ENCODE data around the gene DLGAP1.

GRCh38 chr18:3511980-3512379 lies 943.1 kb downstream of the DLGAP1 start:
- TF ChIP-seq EP300 (conservative IDR thresholded peaks at IDR 0.05; ENCODE audit: poor library complexity, severe bottlenecking), result no peak
- TF ChIP-seq, protein P1, sequence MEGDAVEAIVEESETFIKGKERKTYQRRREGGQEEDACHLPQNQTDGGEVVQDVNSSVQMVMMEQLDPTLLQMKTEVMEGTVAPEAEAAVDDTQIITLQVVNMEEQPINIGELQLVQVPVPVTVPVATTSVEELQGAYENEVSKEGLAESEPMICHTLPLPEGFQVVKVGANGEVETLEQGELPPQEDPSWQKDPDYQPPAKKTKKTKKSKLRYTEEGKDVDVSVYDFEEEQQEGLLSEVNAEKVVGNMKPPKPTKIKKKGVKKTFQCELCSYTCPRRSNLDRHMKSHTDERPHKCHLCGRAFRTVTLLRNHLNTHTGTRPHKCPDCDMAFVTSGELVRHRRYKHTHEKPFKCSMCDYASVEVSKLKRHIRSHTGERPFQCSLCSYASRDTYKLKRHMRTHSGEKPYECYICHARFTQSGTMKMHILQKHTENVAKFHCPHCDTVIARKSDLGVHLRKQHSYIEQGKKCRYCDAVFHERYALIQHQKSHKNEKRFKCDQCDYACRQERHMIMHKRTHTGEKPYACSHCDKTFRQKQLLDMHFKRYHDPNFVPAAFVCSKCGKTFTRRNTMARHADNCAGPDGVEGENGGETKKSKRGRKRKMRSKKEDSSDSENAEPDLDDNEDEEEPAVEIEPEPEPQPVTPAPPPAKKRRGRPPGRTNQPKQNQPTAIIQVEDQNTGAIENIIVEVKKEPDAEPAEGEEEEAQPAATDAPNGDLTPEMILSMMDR (IDR thresholded peaks at IDR 0.05; ENCODE audit: poor library complexity, severe bottlenecking), result no peak

Data from neural cell (in vitro differentiated cells).